NCI-H748 (cell line): Measurements from ENCODE around the gene ATP7B.

Source experiments
- DNase-seq: peaks from one replicate; lab custom pipeline; 2025; ENCODE audit not compliant: unreplicated experiment; lab: John Stamatoyannopoulos, UW

ATP7B gene

GRCh38 chr13:51902776-51903175, 108.5 kb downstream of the ATP7B start:
- no peak for DNase-seq

- DNase-seq, result no peak
These were observed 110.8 kb downstream of the ATP7B start for GRCh38 chr13:51900471-51900870.

- DNase-seq, result peak; percentile 51
These were observed 115.1 kb downstream of the ATP7B start for GRCh38 chr13:51895906-51896888.

- DNase-seq, result no peak
These were observed 117.0 kb downstream of the ATP7B start for GRCh38 chr13:51894239-51894638.

- no peak for DNase-seq
These were observed 118.6 kb downstream of the ATP7B start for GRCh38 chr13:51892657-51893056.

- DNase-seq, result no peak
These were observed 123.8 kb downstream of the ATP7B start for GRCh38 chr13:51887468-51887867.

GRCh38 chr13:51885651-51886050, 125.6 kb downstream of the ATP7B start:
- DNase-seq, result no peak

- DNase-seq, result no peak
These were observed 128.0 kb downstream of the ATP7B start for GRCh38 chr13:51883226-51883600.
